ENCODE measurements around the gene LETM1. TPM values are rescaled to one million over a fixed set of nuclear protein-coding genes. Genes with fewer than 3 reads are reported as not detected.

Gene LETM1
- total and polyA plus RNA-seq, 2 of the 13 experiments (the other 11 are each of a cell fraction or from before 2014, with no cell fraction given), result 9.7 to 41.6 TPM

DNA sequence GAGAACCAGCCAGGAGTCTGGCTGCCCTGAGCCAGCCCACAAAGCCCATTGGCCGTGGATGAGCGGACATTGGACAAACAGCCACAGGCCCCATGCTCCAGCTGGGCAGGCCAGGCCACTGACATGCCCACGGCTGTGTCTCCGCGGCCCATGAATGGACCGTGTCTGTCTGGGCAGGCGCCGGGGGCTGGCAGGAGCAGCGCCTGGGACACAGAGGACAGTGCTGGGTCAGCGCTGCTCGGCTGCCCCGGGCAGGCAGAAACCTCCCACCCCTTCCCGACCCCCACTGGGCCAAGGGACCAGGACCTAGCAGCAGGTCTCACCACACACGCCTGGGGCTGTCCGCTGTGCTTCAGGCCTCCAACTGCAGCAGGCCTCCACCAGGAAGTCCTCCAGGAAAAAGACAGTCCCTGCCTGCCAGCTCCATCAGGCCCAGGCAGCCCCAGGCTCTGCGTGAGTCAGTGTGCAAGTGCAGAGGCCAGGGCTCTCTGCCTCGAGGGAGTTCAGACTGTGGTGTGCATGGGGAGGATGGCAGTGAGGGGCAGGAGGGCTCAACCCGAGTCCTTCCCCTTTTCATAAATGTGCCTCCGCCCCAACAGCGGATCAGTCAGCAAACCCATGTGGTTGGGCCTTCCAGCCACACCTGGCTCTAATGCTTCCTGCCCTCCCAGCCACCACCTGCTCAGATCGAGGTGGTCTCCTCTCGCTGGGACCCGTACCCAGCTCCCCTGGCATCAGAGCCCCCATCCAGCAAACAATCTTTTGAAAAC lies 80.0 kb downstream of the LETM1 start (continued):
- no peak for TF ChIP-seq NKX3-1 (CRISPR knock-in tag; IDR thresholded peaks at IDR 0.05)
- TF ChIP-seq, protein P1, sequence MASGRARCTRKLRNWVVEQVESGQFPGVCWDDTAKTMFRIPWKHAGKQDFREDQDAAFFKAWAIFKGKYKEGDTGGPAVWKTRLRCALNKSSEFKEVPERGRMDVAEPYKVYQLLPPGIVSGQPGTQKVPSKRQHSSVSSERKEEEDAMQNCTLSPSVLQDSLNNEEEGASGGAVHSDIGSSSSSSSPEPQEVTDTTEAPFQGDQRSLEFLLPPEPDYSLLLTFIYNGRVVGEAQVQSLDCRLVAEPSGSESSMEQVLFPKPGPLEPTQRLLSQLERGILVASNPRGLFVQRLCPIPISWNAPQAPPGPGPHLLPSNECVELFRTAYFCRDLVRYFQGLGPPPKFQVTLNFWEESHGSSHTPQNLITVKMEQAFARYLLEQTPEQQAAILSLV (CRISPR knock-in tag; IDR thresholded peaks at IDR 0.05; ENCODE audit: borderline replicate concordance), result no peak; the same call in 1 of the 2 replicates
- TF ChIP-seq ZFX (CRISPR knock-in tag; IDR thresholded peaks at IDR 0.05; ENCODE audit: low read depth), result peak; percentile 83
- TF ChIP-seq ZNF660 (CRISPR knock-in tag; IDR thresholded peaks at IDR 0.05; ENCODE audit: borderline replicate concordance, low read depth), result no peak
- TF ChIP-seq, protein P2, sequence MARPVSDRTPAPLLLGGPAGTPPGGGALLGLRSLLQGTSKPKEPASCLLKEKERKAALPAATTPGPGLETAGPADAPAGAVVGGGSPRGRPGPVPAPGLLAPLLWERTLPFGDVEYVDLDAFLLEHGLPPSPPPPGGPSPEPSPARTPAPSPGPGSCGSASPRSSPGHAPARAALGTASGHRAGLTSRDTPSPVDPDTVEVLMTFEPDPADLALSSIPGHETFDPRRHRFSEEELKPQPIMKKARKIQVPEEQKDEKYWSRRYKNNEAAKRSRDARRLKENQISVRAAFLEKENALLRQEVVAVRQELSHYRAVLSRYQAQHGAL (CRISPR knock-in tag; IDR thresholded peaks at IDR 0.05; ENCODE audit: not compliant biosample characterization), result no peak
- peak; percentile 29; the same call in 1 of the 2 replicates for TF ChIP-seq ZNF782 (CRISPR knock-in tag; IDR thresholded peaks at IDR 0.05; ENCODE audit: borderline replicate concordance)
- TF ChIP-seq FLYWCH1 (CRISPR knock-in tag; IDR thresholded peaks at IDR 0.05), result no peak
- TF ChIP-seq, protein P3, sequence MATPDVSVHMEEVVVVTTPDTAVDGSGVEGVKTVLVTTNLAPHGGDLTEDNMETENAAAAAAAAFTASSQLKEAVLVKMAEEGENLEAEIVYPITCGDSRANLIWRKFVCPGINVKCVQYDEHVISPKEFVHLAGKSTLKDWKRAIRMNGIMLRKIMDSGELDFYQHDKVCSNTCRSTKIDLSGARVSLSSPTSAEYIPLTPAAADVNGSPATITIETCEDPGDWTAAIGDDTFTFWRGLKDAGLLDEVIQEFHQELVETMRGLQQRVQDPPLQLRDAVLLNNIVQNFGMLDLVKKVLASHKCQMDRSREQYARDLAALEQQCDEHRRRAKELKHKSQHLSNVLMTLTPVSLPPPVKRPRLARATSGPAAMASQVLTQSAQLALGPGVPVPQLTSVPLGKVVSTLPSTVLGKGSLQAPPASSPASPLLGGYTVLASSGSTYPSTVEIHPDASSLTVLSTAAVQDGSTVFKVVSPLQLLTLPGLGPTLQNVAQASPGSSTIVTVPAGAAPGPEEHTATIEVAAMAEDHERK (CRISPR knock-in tag; IDR thresholded peaks at IDR 0.05; ENCODE audit: low read depth), result no peak
- no peak for TF ChIP-seq ZNF205 (CRISPR knock-in tag; IDR thresholded peaks at IDR 0.05)
- TF ChIP-seq GATAD2A (CRISPR knock-in tag; IDR thresholded peaks at IDR 0.05), result peak; percentile 14; the same call in 1 of the 2 replicates
- peak; percentile 78 for TF ChIP-seq ZFY (CRISPR knock-in tag; IDR thresholded peaks at IDR 0.05)
- peak; percentile 84; the same call in 1 of the 2 replicates for TF ChIP-seq ZNF607 (CRISPR knock-in tag; IDR thresholded peaks at IDR 0.05; ENCODE audit: borderline replicate concordance)
- TF ChIP-seq, protein P4, sequence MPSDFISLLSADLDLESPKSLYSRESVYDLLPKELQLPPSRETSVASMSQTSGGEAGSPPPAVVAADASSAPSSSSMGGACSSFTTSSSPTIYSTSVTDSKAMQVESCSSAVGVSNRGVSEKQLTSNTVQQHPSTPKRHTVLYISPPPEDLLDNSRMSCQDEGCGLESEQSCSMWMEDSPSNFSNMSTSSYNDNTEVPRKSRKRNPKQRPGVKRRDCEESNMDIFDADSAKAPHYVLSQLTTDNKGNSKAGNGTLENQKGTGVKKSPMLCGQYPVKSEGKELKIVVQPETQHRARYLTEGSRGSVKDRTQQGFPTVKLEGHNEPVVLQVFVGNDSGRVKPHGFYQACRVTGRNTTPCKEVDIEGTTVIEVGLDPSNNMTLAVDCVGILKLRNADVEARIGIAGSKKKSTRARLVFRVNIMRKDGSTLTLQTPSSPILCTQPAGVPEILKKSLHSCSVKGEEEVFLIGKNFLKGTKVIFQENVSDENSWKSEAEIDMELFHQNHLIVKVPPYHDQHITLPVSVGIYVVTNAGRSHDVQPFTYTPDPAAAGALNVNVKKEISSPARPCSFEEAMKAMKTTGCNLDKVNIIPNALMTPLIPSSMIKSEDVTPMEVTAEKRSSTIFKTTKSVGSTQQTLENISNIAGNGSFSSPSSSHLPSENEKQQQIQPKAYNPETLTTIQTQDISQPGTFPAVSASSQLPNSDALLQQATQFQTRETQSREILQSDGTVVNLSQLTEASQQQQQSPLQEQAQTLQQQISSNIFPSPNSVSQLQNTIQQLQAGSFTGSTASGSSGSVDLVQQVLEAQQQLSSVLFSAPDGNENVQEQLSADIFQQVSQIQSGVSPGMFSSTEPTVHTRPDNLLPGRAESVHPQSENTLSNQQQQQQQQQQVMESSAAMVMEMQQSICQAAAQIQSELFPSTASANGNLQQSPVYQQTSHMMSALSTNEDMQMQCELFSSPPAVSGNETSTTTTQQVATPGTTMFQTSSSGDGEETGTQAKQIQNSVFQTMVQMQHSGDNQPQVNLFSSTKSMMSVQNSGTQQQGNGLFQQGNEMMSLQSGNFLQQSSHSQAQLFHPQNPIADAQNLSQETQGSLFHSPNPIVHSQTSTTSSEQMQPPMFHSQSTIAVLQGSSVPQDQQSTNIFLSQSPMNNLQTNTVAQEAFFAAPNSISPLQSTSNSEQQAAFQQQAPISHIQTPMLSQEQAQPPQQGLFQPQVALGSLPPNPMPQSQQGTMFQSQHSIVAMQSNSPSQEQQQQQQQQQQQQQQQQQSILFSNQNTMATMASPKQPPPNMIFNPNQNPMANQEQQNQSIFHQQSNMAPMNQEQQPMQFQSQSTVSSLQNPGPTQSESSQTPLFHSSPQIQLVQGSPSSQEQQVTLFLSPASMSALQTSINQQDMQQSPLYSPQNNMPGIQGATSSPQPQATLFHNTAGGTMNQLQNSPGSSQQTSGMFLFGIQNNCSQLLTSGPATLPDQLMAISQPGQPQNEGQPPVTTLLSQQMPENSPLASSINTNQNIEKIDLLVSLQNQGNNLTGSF (CRISPR knock-in tag; IDR thresholded peaks at IDR 0.05), result peak; percentile 47; the same call in 1 of the 2 replicates
- TF ChIP-seq ZNF350 (CRISPR knock-in tag; IDR thresholded peaks at IDR 0.05; ENCODE audit: borderline replicate concordance, low read depth), result no peak
- TF ChIP-seq TOPORS (CRISPR knock-in tag; IDR thresholded peaks at IDR 0.05), result peak; percentile 48; the same call in 1 of the 2 replicates
- no peak for TF ChIP-seq ZKSCAN1 (IDR thresholded peaks at IDR 0.05; ENCODE audit: low read length)
- TF ChIP-seq, protein P5, sequence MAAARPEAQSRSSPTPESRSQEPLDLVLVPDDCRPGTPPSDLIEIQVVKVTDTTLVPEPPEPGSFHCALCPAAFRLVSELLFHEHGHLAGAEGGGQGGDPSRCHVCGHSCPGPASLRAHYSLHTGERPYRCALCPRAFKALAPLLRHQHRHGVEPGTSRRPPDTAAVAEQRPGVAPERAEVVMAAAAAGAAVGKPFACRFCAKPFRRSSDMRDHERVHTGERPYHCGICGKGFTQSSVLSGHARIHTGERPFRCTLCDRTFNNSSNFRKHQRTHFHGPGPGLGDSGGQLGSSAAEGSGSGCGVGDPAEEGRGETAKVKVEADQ (CRISPR knock-in tag; IDR thresholded peaks at IDR 0.05; ENCODE audit: borderline replicate concordance), result no peak
- 0 out of 2 replicates have a peak, but pooled peaks have one; percentile 34 for TF ChIP-seq RXRA (CRISPR knock-in tag; IDR thresholded peaks at IDR 0.05)
